GM21825 (cell line): ENCODE measurements around the gene PDE4B.
"Not testable (repeated sequence)": the region's sequence is repeated elsewhere in the genome, so short reads cannot be mapped to it uniquely, and the experiment has no call there.

Experiments used
- ATAC-seq: cut with Tn5 transposase; IDR thresholded peaks from one replicate; pipeline ENCODE4 v1.9.1; 2021; ENCODE audit warnings: mild to moderate bottlenecking, moderate library complexity; ENCODE audit not compliant: unreplicated experiment

The PDE4B gene

GRCh38 chr1:66108624-66109023 lies 315.9 kb downstream of the PDE4B start:
- ATAC-seq, result no peak

GRCh38 chr1:66112744-66113400 lies 320.2 kb downstream of the PDE4B start:
- ATAC-seq, result no peak

- no peak for ATAC-seq
Observed at GRCh38 chr1:66119148-66119547, 326.5 kb downstream of the PDE4B start.

DNA sequence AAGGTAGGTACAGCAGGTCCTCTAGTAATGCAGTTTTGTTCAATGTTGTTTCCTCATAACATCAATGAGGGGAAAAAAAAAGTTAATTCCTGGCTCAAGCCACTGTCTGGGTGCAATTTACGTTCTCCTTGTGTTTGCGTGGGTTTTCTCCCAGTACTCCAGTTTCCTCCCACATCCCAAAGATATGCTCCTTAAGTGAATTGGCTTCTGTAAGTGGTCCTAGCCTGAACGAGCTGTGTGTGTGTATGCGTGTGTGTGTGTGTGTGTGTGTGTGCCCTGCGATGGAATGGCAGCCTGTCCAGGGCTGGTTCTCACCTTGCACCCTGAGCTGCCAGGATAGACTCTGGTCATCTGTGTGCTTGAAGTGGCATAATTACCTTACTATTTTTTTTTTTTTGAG lies 332.0 kb downstream of the PDE4B start:
- ATAC-seq, result no peak

DNA sequence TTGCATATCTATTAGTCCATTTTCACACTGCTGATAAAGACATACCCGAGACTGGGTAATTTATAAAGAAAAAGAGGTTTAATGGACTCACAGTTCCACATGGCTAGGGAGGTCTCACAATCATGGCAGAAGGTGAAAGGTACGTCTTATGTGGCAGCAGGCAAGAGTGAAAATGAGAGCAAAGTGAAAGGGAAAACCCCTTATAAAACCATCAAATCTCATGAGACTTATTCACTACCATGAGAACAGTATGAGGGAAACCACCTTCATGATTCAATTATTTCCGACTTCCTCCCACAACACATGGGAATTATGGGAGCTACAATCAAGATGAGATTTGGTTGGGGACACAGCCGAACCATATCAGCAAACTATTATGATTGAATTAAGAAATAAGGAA lies 335.9 kb downstream of the PDE4B start:
- not testable (repeated sequence) for ATAC-seq

DNA sequence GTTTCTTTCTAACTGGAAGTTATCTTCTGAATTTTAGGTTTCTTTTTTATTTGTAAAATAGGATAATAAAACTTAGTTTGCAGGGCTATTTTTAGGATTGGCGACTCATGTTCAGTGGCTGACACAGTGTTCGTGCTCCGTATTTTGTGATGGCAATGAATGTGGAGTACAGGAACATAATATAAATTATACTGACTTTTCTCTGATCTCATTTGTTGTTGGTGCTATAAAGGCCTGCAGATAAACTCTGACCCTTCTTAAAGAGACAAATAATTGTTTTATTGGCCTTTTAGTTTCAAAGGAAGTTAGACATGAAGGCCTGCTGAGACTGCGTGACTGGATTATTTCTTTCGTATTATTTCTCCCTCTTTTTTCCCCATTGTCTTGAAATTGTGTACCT lies 339.6 kb downstream of the PDE4B start:
- no peak for ATAC-seq

DNA sequence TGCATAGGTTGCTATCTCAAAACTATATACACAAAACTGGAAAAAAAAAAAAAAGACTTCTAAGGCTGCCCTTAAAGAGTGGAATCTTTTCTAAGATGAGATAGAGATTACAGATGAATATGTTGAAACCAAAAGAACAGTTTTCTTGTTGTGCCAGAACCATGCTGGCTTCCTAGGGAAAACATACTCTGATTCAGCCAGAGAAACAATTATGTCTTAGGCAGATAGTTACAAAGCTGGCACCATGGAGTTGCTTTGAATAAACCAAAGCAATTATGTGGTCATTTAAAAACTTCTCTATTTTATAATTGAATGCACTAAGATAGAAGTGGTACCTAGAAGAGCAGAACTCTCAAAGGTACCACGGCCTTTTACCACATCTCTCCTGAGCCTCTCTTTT lies 341.3 kb downstream of the PDE4B start:
- no peak for ATAC-seq

DNA sequence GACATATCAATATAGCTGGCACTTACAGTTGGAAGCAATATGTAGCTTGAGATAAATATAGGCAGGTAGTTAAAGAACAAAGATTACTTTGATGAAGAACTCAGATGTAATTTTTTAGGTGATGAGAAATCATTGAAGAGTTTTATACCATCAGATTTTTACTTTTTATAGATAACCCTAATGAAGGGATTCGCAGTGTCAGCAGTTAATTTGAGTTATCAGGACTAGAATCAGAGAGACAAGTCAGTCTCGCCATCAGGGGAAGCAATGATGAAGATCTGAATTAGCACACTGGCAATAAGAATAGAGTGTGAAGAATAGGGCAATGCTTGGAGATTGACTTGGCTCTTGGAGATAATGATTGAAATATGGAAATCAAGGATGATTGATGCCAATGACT lies 342.5 kb downstream of the PDE4B start:
- no peak for ATAC-seq

- ATAC-seq, result not testable (repeated sequence)
Observed at GRCh38 chr1:66136423-66136822, 343.7 kb downstream of the PDE4B start.

- ATAC-seq, result no peak
Observed at GRCh38 chr1:66137235-66137634, 344.5 kb downstream of the PDE4B start.

DNA sequence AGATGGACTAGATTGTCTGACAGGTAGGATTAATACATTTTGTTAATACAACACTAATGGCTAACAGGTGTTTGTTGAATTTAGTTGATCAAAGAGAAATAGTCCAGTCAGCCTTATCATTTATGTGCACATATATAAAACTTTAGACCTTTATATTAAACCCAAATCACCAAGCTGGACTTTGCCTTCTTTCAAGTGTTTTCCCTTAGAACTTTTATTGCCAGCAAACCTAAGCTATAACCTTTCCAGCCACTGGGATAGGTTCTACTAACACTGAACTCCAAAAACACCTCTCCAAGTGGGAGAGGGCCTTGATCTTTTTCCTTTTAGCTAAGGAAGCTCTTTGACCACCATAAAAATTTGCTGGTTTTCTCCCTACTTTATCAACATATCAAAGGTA lies 345.9 kb downstream of the PDE4B start:
- ATAC-seq, result no peak

DNA sequence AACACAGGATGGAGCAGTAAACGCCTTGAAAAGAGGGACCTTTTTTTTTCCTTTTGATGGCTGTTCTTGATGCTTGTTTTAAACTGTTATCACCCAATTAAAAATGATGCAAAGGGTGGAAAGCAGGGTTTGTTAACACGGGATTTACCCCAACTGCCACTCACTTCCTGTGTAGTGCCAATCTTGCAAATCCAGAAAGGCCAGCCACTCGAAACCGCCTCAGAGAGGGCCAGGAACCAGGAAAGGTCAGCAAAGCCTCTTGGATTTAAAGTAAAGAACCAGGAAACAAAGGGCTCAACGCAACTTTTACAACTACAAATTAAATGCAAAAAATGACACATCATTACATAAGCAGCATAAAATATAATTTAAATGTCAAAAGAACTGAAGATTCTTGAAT lies 347.4 kb downstream of the PDE4B start:
- ATAC-seq, result no peak

DNA sequence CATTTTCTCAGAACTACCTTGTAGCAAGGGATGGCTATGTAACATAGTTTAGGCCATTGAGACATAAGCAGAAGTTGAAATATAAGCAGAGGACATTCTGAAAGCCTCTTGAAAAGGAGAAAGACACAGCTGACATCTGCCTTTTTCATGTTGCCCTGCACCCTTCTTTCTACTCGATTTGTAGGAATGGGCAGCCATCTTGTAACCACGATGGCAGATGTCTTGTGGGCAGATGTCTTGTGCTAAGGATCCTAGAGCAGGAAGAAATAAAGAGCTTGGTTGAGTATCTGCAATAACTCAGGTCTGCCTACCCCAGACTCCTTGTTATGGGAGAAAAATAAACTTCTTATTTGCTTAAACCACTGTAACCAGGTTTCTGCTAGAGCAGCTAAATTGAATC lies 351.0 kb downstream of the PDE4B start:
- ATAC-seq, result no peak

DNA sequence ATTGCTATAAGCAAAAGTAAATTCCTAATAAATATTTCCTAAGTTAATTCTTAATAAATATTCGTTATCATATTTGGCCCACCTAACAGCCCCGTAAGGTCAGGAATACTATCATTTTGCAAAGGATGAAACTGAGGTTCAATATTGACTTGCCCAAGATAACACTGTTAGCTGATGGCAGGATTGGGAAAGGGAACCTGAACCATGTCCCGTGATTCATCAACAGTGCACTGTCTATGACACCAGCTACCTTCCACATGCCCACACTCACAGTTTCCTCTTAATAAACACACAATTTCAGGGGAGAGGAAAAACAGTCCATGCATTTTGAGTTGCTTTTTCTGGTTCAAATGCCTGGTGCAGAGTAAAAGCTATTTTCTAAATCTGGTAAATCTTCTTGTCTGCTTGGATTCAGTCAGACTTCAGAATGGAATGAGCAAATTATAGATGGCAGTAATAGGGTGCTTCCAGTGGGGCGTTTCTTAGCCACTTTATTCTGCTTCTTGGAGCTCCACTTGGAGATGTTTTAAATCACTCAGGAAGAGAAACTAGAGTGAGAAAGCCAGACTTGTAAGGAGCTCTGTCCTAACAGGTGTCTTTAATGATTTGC lies 354.6 kb downstream of the PDE4B start:
- ATAC-seq, result no peak

DNA sequence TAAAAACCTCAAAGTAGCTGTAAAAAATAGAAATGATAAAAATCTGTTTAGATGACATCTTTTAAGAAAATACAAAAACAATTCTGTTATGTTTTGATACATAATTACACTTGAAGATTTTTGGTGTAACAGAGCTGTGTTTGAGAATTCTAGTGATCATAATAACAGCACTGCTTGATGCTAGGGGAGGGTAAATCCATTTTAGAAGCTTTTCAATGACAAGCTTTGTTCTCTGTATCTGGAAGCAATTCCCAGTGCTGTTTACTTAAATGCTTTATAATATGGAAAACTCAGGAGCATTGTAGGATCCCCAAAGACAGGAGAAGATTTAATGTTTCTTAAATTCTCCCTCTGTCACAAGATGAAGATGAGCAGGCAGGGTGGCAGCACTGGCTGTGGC lies 359.3 kb downstream of the PDE4B start:
- no peak for ATAC-seq

GRCh38 chr1:66154394-66154793 lies 361.7 kb downstream of the PDE4B start:
- no peak for ATAC-seq

DNA sequence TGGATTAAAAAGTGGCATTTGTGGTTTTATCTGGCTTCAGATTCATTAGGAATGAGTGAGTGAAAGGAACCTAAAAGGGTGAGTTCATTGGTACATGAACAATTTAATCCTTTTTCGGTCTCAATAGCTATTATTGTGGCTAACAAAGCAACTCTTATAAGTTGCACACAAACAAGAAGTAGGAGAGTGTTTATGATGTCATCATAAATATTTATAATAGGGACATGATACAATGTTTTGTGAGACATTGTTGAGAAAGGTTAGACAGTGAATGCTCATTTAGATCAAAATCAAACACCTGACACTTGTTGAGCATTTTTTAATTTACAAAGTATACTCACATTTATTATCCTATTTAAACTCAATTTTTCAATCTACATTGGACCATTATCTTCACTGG lies 363.4 kb downstream of the PDE4B start:
- no peak for ATAC-seq

GRCh38 chr1:66159800-66160199 lies 367.1 kb downstream of the PDE4B start:
- ATAC-seq, result no peak

DNA sequence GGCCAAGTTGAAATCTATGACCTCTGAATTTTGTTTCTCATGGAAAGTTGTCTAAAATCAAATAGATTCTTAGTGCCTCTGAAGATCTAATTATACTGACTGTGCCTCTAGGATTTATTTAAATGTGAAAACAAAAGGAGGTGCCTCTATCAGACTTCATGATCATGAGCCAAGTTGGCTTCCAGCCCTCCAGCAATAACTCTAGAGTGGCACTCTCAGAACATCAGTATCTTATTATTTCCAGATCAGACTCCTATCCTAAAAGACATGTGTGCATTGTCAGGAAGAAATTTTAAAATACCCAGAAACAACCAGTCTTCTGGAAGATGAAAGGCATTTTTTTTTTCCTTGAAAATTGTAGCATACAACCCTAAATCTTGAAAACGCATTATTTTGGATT lies 368.0 kb downstream of the PDE4B start:
- no peak for ATAC-seq

DNA sequence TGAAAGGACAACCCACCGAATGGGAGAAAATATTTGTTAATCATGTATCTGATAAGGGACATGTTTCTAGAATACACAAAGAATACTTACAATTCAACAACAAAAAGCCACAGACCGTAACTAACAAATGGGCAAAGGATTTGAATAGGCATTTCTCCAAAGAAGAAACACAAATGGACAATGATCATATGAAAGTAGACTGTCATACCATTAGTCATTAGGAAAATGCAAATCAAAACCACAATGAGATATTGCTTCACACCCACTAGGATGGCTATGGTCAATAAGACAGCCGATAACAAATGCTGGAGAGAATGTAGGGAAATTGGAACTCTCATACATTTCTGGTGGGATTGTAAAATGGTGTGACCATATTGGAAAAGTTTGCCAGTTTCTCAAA lies 374.1 kb downstream of the PDE4B start:
- no peak for ATAC-seq

- no peak for ATAC-seq
Observed at GRCh38 chr1:66167267-66167666, 374.6 kb downstream of the PDE4B start.

DNA sequence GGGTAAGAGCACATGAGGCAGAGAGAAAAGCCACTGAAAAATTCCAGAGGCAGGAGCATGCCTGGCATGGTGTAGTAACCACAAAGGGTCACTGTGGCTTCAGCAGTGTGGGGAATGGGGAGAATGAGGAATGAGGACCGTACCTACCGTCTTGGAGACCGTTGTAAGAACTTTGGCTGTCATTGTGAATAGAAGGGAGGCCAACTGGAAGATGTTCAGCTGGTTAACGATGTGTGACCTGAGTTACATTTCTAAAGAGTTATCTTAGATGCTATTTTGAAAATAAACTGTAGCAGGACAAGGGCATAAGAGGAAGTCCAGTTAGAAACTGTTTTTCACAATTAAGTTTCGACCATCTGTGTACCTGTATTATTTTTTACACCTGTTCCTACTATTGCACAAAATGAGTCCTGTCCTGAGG lies 375.8 kb downstream of the PDE4B start:
- no peak for ATAC-seq
